WTC11 (cell line): ENCODE results near the gene SGMS1. TPM values are rescaled to one million over a fixed set of nuclear protein-coding genes. Genes with fewer than 3 reads are reported as not detected.

ENCODE experiments used
- ATAC-seq: fragments of 200-7000 bp; cut with Tn5 transposase; 2 replicates; pipeline ENCODE4 v1.10.0; 2021; ENCODE audit warnings: mild to moderate bottlenecking, moderate library complexity
- CTCF ChIA-PET: fragments of 300-600 bp; sonication (Branson Sonifier 250); formaldehyde crosslinking; loops from one replicate; lab custom pipeline; 2021; ENCODE audit warnings: antibody characterized with exemption; lab: Charles Lee
- POLR2A ChIA-PET: fragments of 350-600 bp; sonication (Branson Sonifier 250); formaldehyde crosslinking; loops from one replicate; lab custom pipeline; 2021; ENCODE audit warnings: antibody characterized with exemption; lab: Charles Lee
- DNase-seq: peaks from one replicate; pipeline ENCODE4 v3.0.0; 2021; ENCODE audit warnings: low spot score
- H3K27ac Mint-ChIP-seq: 2 replicates; pipeline ENCODE4 v1.8.0; 2021; ENCODE audit warnings: mixed read lengths
- H3K27me3 Mint-ChIP-seq: 2 replicates; pipeline ENCODE4 v1.8.0; 2021; ENCODE audit warnings: low read depth, mild to moderate bottlenecking, moderate library complexity, mixed read lengths
- H3K36me3 Mint-ChIP-seq: 2 replicates; pipeline ENCODE4 v1.8.0; 2021; ENCODE audit warnings: mixed read lengths
- H3K4me1 Mint-ChIP-seq: 2 replicates; pipeline ENCODE4 v1.8.0; 2022; ENCODE audit warnings: mixed read lengths
- H3K4me3 Mint-ChIP-seq: 2 replicates; pipeline ENCODE4 v1.8.0; 2021; ENCODE audit warnings: mild to moderate bottlenecking, moderate library complexity, mixed read lengths
- H3K9me3 Mint-ChIP-seq: 2 replicates; pipeline ENCODE4 v1.8.0; 2021; ENCODE audit warnings: mixed read lengths
- CREB1 ChIP-seq: sonication (generic); formaldehyde crosslinking; IDR thresholded peaks from 2 replicates; pipeline ENCODE4 v1.8.0; 2023; ENCODE audit warnings: mild to moderate bottlenecking, missing genetic modification reagents
- CREM ChIP-seq: sonication (generic); formaldehyde crosslinking; IDR thresholded peaks from 2 replicates; pipeline ENCODE4 v1.8.1; 2022; ENCODE audit warnings: mild to moderate bottlenecking, missing genetic modification reagents, moderate library complexity
- FOXJ3 ChIP-seq: sonication (generic); formaldehyde crosslinking; IDR thresholded peaks from 2 replicates; pipeline ENCODE4 v1.9.0; 2021; ENCODE audit warnings: missing genetic modification reagents, mild to moderate bottlenecking, borderline replicate concordance
- FOXP1 ChIP-seq: sonication (generic); formaldehyde crosslinking; IDR thresholded peaks from 2 replicates; pipeline ENCODE4 v1.8.0; 2022; ENCODE audit warnings: missing genetic modification reagents, mild to moderate bottlenecking, moderate library complexity, borderline replicate concordance
- GABPB1 ChIP-seq: sonication (generic); formaldehyde crosslinking; IDR thresholded peaks from 2 replicates; pipeline ENCODE4 v1.8.1; 2023; ENCODE audit warnings: mild to moderate bottlenecking, missing genetic modification reagents
- GTF2I ChIP-seq: fragments of 250-450 bp; sonication (Bioruptor Pico); conservative IDR thresholded peaks from 2 replicates; pipeline ENCODE4 v1.4.0; 2021; ENCODE audit warnings: mild to moderate bottlenecking
- IRF2 ChIP-seq: sonication (generic); formaldehyde crosslinking; IDR thresholded peaks from 2 replicates; pipeline ENCODE4 v1.8.0; 2022; ENCODE audit warnings: low read depth, missing genetic modification reagents, borderline replicate concordance
- MXD4 ChIP-seq: fragments of 250-450 bp; sonication (Bioruptor Pico); IDR thresholded peaks from 2 replicates; pipeline ENCODE4 v1.8.0; 2021; ENCODE audit warnings: mild to moderate bottlenecking, moderate library complexity, borderline replicate concordance
- OVOL2 ChIP-seq: fragments of 250-450 bp; sonication (Bioruptor Pico); IDR thresholded peaks from 2 replicates; pipeline ENCODE4 v1.9.0; 2021; ENCODE audit warnings: mild to moderate bottlenecking, borderline replicate concordance
- SOX15 ChIP-seq: fragments of 250-450 bp; sonication (Bioruptor Pico); IDR thresholded peaks from 2 replicates; pipeline ENCODE4 v1.9.0; 2021; ENCODE audit warnings: mild to moderate bottlenecking
- SP1 ChIP-seq: sonication (generic); formaldehyde crosslinking; conservative IDR thresholded peaks from 2 replicates; pipeline ENCODE4 v1.8.1; 2022; ENCODE audit warnings: missing genetic modification reagents
- TCF7 ChIP-seq: sonication (generic); formaldehyde crosslinking; IDR thresholded peaks from 2 replicates; pipeline ENCODE4 v1.8.0; 2022; ENCODE audit warnings: mild to moderate bottlenecking, low read depth, missing genetic modification reagents, moderate library complexity
- TEAD4 ChIP-seq: sonication (generic); formaldehyde crosslinking; IDR thresholded peaks from 2 replicates; pipeline ENCODE4 v1.8.0; 2022; ENCODE audit warnings: mild to moderate bottlenecking, missing genetic modification reagents
- ZBTB21 ChIP-seq: sonication (generic); formaldehyde crosslinking; IDR thresholded peaks from 2 replicates; pipeline ENCODE4 v1.8.1; 2023; ENCODE audit warnings: mild to moderate bottlenecking, missing genetic modification reagents, borderline replicate concordance
- ZNF219 ChIP-seq: sonication (generic); formaldehyde crosslinking; IDR thresholded peaks from 2 replicates; pipeline ENCODE4 v1.8.0; 2023; ENCODE audit warnings: missing genetic modification reagents, mild to moderate bottlenecking, borderline replicate concordance
- ZNF317 ChIP-seq: sonication (generic); formaldehyde crosslinking; IDR thresholded peaks from 2 replicates; pipeline ENCODE4 v1.8.1; 2023; ENCODE audit warnings: low read depth, mild to moderate bottlenecking, moderate library complexity, missing genetic modification reagents, borderline replicate concordance
- ZNF396 ChIP-seq: fragments of 250-450 bp; sonication (Bioruptor Pico); IDR thresholded peaks from 2 replicates; pipeline ENCODE4 v1.8.0; 2021; ENCODE audit warnings: mild to moderate bottlenecking, moderate library complexity, borderline replicate concordance
- total RNA-seq: library from RNA; stranded (reverse); gene quantifications from 3 replicates; pipeline ENCODE4 v1.2.3, GENCODE V29; 2021
- TF ChIP-seq, protein P1 (sequence below): sonication (generic); formaldehyde crosslinking; IDR thresholded peaks from 2 replicates; pipeline ENCODE4 v1.8.0; 2023; ENCODE audit warnings: missing genetic modification reagents
- TF ChIP-seq, protein P2 (sequence below): sonication (generic); formaldehyde crosslinking; IDR thresholded peaks from 2 replicates; pipeline ENCODE4 v1.8.1; 2022; ENCODE audit warnings: missing genetic modification reagents, borderline replicate concordance
- TF ChIP-seq, protein P3 (sequence below): sonication (generic); formaldehyde crosslinking; IDR thresholded peaks from 2 replicates; pipeline ENCODE4 v1.8.1; 2023; ENCODE audit warnings: mild to moderate bottlenecking, missing genetic modification reagents
- TF ChIP-seq, protein P4 (sequence below): sonication (generic); formaldehyde crosslinking; IDR thresholded peaks from 2 replicates; pipeline ENCODE4 v1.8.1; 2022; ENCODE audit warnings: low read depth, missing genetic modification reagents, borderline replicate concordance
- TF ChIP-seq, protein P5 (sequence below): sonication (generic); formaldehyde crosslinking; IDR thresholded peaks from 2 replicates; pipeline ENCODE4 v1.8.0; 2022; ENCODE audit warnings: missing genetic modification reagents

The SGMS1 gene
- total RNA-seq, 1 experiment from 2014 or later = 13.2 TPM

DNA sequence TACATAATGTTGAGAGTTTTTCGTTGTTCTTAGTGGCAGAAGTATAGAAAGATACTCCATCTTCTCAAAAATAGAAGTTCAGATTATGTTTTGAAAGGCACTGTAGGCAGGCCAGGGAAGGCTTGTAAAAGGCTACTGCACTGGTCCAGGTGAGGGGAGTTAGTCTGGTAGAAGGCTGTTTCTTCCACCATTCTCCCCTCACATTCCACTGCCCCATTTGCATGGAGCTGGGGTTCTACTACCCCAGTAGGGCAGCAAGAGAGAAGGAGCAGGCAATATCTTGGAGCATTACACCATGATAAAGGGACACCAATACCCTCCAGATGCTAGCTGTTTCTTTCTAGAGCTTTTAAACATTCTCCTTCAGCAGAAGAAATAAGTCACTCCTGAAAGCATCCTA, 16.5 kb upstream of the SGMS1 start:
- H3K27me3 Mint-ChIP-seq = no peaks in the 10 kb centered on the region
- H3K9me3 Mint-ChIP-seq = no peaks in the 10 kb centered on the region
- no peak overlapping the region for H3K4me3 Mint-ChIP-seq
- ChIA-PET CTCF (no interaction called here), POLR2A (no interaction called here)
- H3K4me1 Mint-ChIP-seq = peaks cover 12% of the 10 kb centered on the region
- ATAC-seq = peak; percentile 66; the same call in 1 of the 2 replicates
- no peak for TF ChIP-seq SP1
- no peak for TF ChIP-seq TEAD4 (CRISPR knock-in tag)
- TF ChIP-seq SOX15 = no peak
- TF ChIP-seq, protein P1, sequence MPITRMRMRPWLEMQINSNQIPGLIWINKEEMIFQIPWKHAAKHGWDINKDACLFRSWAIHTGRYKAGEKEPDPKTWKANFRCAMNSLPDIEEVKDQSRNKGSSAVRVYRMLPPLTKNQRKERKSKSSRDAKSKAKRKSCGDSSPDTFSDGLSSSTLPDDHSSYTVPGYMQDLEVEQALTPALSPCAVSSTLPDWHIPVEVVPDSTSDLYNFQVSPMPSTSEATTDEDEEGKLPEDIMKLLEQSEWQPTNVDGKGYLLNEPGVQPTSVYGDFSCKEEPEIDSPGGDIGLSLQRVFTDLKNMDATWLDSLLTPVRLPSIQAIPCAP (CRISPR knock-in tag) = no peak
- no peak for TF ChIP-seq FOXJ3 (CRISPR knock-in tag)
- TF ChIP-seq TCF7 (CRISPR knock-in tag) = no peak
- TF ChIP-seq, protein P2, sequence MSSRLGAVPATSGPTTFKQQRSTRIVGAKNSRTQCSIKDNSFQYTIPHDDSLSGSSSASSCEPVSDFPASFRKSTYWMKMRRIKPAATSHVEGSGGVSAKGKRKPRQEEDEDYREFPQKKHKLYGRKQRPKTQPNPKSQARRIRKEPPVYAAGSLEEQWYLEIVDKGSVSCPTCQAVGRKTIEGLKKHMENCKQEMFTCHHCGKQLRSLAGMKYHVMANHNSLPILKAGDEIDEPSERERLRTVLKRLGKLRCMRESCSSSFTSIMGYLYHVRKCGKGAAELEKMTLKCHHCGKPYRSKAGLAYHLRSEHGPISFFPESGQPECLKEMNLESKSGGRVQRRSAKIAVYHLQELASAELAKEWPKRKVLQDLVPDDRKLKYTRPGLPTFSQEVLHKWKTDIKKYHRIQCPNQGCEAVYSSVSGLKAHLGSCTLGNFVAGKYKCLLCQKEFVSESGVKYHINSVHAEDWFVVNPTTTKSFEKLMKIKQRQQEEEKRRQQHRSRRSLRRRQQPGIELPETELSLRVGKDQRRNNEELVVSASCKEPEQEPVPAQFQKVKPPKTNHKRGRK (CRISPR knock-in tag) = no peak
- no peak for TF ChIP-seq IRF2 (CRISPR knock-in tag)
- no peak for TF ChIP-seq MXD4 (CRISPR knock-in tag)
- TF ChIP-seq, all 79 proteins: peak for 0
- Mint-ChIP-seq H3K27ac (no peak overlapping the region), H3K36me3 (no peaks in the 10 kb centered on the region)
- no peak for DNase-seq

DNA sequence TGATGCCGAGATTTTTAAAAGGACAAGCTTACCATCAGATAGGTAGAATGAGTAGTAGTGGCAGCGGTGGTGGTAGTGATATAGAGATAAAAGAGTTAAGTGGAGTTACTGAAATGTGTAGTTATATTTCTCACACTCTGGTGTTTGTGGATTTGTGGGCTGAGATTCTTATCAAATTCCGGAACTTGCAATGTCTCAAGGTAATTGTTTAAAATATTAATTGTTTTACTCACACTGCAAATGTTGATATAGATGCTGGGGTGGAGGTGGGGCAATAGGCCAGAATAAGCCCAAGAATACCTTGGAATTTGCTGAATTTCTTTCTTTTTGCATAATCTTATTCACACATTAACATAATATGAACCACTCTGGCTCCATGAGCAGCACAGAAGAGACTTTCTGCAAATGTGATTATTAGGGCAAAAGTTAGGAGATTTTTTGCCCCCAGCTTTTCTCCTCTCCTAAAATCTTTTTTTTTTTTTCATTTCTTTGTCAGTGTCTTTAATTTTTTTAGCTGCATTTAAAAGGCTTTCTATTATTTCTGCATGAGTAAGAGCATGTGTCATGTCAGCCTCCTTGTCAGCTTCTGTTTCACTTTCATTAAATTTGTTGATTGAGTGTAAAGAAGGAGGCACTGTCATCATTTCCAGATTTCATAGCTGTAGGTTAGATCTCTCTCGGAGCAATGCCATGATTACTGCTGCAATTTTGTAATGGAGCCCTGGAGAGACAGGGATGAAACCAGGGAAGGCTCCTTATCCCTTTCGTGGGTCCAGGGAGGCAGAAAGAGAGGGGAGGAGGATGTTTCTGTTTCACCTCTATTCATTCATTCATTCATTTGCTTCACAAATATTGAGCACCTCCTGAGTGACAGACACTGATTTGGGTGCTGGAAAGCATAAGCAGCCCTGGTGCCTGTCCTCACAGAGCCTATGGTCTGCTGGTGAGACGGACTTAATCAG, 13.1 kb upstream of the SGMS1 start:
- no peaks in the 10 kb centered on the region for H3K27me3 Mint-ChIP-seq
- H3K27ac Mint-ChIP-seq = no peak overlapping the region
- peaks cover 12% of the 10 kb centered on the region for H3K4me1 Mint-ChIP-seq
- no peak for ATAC-seq
- H3K4me3 Mint-ChIP-seq = no peak overlapping the region
- POLR2A ChIA-PET = no interaction called here
- no peak for DNase-seq
- no peaks in the 10 kb centered on the region for H3K36me3 Mint-ChIP-seq
- no peaks in the 10 kb centered on the region for H3K9me3 Mint-ChIP-seq
- CTCF ChIA-PET = interaction anchor here (0.7 to 1.3 kb wide), 2 partner anchors 32 to 220 kb away, joined by 3 read pairs; no protein-coding TSS in a partner anchor
- TF ChIP-seq ZNF317 (CRISPR knock-in tag) (no peak), CREM (CRISPR knock-in tag) (no peak), GTF2I (CRISPR knock-in tag) (no peak), ZBTB21 (CRISPR knock-in tag) (no peak), ZNF396 (CRISPR knock-in tag) (no peak)
- TF ChIP-seq, all 79 proteins: peak for 0

DNA sequence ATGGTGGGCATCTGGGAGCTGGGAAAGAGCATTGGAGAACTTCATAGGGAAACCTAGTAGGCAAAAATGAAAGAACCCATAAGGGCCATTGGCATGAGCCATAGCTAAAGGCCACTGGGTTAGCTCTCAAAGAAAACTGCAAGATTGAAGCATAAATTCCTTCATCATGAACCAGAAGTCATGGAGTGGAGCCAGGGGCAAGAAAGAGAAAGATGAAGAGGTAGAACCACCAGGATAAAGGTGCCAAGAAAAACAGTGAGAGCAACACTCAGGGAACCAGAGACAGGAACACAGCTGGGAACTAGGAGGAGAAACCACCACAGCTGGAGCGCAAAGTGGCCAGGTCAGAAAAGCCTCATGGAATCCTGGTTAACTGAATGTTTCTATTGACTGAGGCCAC, 11.5 kb upstream of the SGMS1 start:
- ChIA-PET POLR2A (no interaction called here), CTCF (no interaction called here)
- no peak for DNase-seq
- no peak for ATAC-seq
- Mint-ChIP-seq H3K27ac (no peak overlapping the region), H3K36me3 (no peaks in the 10 kb centered on the region), H3K4me1 (peaks cover 18% of the 10 kb centered on the region), H3K9me3 (no peaks in the 10 kb centered on the region), H3K4me3 (no peak overlapping the region), H3K27me3 (no peaks in the 10 kb centered on the region)
- TF ChIP-seq, protein P3, sequence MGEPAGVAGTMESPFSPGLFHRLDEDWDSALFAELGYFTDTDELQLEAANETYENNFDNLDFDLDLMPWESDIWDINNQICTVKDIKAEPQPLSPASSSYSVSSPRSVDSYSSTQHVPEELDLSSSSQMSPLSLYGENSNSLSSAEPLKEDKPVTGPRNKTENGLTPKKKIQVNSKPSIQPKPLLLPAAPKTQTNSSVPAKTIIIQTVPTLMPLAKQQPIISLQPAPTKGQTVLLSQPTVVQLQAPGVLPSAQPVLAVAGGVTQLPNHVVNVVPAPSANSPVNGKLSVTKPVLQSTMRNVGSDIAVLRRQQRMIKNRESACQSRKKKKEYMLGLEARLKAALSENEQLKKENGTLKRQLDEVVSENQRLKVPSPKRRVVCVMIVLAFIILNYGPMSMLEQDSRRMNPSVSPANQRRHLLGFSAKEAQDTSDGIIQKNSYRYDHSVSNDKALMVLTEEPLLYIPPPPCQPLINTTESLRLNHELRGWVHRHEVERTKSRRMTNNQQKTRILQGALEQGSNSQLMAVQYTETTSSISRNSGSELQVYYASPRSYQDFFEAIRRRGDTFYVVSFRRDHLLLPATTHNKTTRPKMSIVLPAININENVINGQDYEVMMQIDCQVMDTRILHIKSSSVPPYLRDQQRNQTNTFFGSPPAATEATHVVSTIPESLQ (CRISPR knock-in tag) = no peak
- TF ChIP-seq FOXP1 (CRISPR knock-in tag) = no peak
- TF ChIP-seq ZNF219 (CRISPR knock-in tag) = no peak
- TF ChIP-seq, protein P4, sequence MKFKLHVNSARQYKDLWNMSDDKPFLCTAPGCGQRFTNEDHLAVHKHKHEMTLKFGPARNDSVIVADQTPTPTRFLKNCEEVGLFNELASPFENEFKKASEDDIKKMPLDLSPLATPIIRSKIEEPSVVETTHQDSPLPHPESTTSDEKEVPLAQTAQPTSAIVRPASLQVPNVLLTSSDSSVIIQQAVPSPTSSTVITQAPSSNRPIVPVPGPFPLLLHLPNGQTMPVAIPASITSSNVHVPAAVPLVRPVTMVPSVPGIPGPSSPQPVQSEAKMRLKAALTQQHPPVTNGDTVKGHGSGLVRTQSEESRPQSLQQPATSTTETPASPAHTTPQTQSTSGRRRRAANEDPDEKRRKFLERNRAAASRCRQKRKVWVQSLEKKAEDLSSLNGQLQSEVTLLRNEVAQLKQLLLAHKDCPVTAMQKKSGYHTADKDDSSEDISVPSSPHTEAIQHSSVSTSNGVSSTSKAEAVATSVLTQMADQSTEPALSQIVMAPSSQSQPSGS (CRISPR knock-in tag) = no peak
- no peak for TF ChIP-seq OVOL2 (CRISPR knock-in tag)
- no peak for TF ChIP-seq IRF2 (CRISPR knock-in tag)
- TF ChIP-seq TCF7 (CRISPR knock-in tag) = no peak
- TF ChIP-seq CREB1 = no peak
- TF ChIP-seq, protein P5, sequence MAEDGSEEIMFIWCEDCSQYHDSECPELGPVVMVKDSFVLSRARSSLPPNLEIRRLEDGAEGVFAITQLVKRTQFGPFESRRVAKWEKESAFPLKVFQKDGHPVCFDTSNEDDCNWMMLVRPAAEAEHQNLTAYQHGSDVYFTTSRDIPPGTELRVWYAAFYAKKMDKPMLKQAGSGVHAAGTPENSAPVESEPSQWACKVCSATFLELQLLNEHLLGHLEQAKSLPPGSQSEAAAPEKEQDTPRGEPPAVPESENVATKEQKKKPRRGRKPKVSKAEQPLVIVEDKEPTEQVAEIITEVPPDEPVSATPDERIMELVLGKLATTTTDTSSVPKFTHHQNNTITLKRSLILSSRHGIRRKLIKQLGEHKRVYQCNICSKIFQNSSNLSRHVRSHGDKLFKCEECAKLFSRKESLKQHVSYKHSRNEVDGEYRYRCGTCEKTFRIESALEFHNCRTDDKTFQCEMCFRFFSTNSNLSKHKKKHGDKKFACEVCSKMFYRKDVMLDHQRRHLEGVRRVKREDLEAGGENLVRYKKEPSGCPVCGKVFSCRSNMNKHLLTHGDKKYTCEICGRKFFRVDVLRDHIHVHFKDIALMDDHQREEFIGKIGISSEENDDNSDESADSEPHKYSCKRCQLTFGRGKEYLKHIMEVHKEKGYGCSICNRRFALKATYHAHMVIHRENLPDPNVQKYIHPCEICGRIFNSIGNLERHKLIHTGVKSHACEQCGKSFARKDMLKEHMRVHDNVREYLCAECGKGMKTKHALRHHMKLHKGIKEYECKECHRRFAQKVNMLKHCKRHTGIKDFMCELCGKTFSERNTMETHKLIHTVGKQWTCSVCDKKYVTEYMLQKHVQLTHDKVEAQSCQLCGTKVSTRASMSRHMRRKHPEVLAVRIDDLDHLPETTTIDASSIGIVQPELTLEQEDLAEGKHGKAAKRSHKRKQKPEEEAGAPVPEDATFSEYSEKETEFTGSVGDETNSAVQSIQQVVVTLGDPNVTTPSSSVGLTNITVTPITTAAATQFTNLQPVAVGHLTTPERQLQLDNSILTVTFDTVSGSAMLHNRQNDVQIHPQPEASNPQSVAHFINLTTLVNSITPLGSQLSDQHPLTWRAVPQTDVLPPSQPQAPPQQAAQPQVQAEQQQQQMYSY (CRISPR knock-in tag) = no peak
- TF ChIP-seq SOX15 = no peak
- no peak for TF ChIP-seq GABPB1
